Activated naive CD4-positive, alpha-beta T cell treated with anti-CD3 and anti-CD28 coated beads, Interleukin-2, amount 10 ng/mL, durations not matched to agents 7 days and 5 days (primary cell): ENCODE results near the gene CR1.
"Not testable (repeated sequence)": the region's sequence is repeated elsewhere in the genome, so short reads cannot be mapped to it uniquely, and the experiment has no call there.

Source experiments
- CTCF ChIA-PET: fragments of 350-600 bp; sonication (Branson Sonifier 250); formaldehyde crosslinking; loops from one replicate; lab custom pipeline; 2021; ENCODE audit warnings: antibody characterized with exemption; lab: Charles Lee
- DNase-seq: peaks from one replicate; pipeline ENCODE4 v3.0.0-alpha.2; 2020
- H3K27ac Mint-ChIP-seq: one replicate; pipeline ENCODE4 v1.8.0; 2021; ENCODE audit warnings: mild to moderate bottlenecking, moderate library complexity, mixed read lengths
- H3K27me3 Mint-ChIP-seq: one replicate; pipeline ENCODE4 v1.8.0; 2021; ENCODE audit warnings: mild to moderate bottlenecking, mixed read lengths
- H3K36me3 Mint-ChIP-seq: one replicate; pipeline ENCODE4 v1.8.0; 2021; ENCODE audit warnings: mixed read lengths
- H3K4me1 Mint-ChIP-seq: one replicate; pipeline ENCODE4 v1.8.0; 2021; ENCODE audit warnings: mixed read lengths
- H3K4me3 Mint-ChIP-seq: one replicate; pipeline ENCODE4 v1.8.0; 2021; ENCODE audit warnings: mild to moderate bottlenecking, moderate library complexity, mixed read lengths
- H3K9me3 Mint-ChIP-seq: one replicate; pipeline ENCODE4 v1.8.0; 2021; ENCODE audit warnings: mixed read lengths

The CR1 gene

GRCh38 chr1:207672522-207673130 is 176.7 kb downstream of the CR1 start:
- Mint-ChIP-seq H3K27me3 (peaks cover 47% of the 10 kb centered on the region), H3K4me3 (no peak overlapping the region), H3K36me3 (no peaks in the 10 kb centered on the region), H3K9me3 (no peaks in the 10 kb centered on the region), H3K27ac (no peak overlapping the region), H3K4me1 (peaks cover 2% of the 10 kb centered on the region)
- no peak for DNase-seq
- CTCF ChIA-PET, result interaction anchor here (1.2 kb wide), 1 partner anchor 53 kb away, joined by 4 read pairs; no protein-coding TSS in a partner anchor

GRCh38 chr1:207673399-207673798 is 177.4 kb downstream of the CR1 start:
- DNase-seq, result no peak
- Mint-ChIP-seq H3K27me3 (peaks cover 39% of the 10 kb centered on the region), H3K36me3 (no peaks in the 10 kb centered on the region), H3K4me1 (peaks cover 2% of the 10 kb centered on the region), H3K27ac (no peak overlapping the region), H3K4me3 (no peak overlapping the region), H3K9me3 (no peaks in the 10 kb centered on the region)
- CTCF ChIA-PET, result interaction anchor here (1.2 kb wide), 1 partner anchor 53 kb away, joined by 4 read pairs; no protein-coding TSS in a partner anchor

GRCh38 chr1:207676153-207676552 is 180.2 kb downstream of the CR1 start:
- Mint-ChIP-seq H3K36me3 (no peaks in the 10 kb centered on the region), H3K4me1 (no peaks in the 10 kb centered on the region), H3K27me3 (peaks cover 20% of the 10 kb centered on the region), H3K4me3 (no peak overlapping the region), H3K9me3 (no peaks in the 10 kb centered on the region), H3K27ac (no peak overlapping the region)
- DNase-seq, result no peak
- CTCF ChIA-PET, result interaction anchor here (0.6 kb wide), 1 partner anchor 110 kb away, joined by 5 read pairs; no protein-coding TSS in a partner anchor

GRCh38 chr1:207680590-207681388 is 184.8 kb downstream of the CR1 start:
- H3K9me3 Mint-ChIP-seq, H3K36me3 Mint-ChIP-seq, H3K4me1 Mint-ChIP-seq, CTCF ChIA-PET, H3K4me3 Mint-ChIP-seq, H3K27ac Mint-ChIP-seq, DNase-seq: not testable (repeated sequence)
- peaks cover 20% of the 10 kb centered on the region for H3K27me3 Mint-ChIP-seq

GRCh38 chr1:207682872-207683434 is 187.0 kb downstream of the CR1 start:
- H3K27ac Mint-ChIP-seq, H3K4me3 Mint-ChIP-seq, H3K9me3 Mint-ChIP-seq, H3K36me3 Mint-ChIP-seq, DNase-seq, H3K4me1 Mint-ChIP-seq: not testable (repeated sequence)
- peaks cover 15% of the 10 kb centered on the region for H3K27me3 Mint-ChIP-seq
- CTCF ChIA-PET, result interaction anchor here (0.6 kb wide), 1 partner anchor 15 kb away, joined by 3 read pairs; no protein-coding TSS in a partner anchor

GRCh38 chr1:207690551-207690950 is 194.6 kb downstream of the CR1 start:
- H3K9me3 Mint-ChIP-seq, H3K4me3 Mint-ChIP-seq, DNase-seq, H3K4me1 Mint-ChIP-seq, H3K36me3 Mint-ChIP-seq, H3K27ac Mint-ChIP-seq, CTCF ChIA-PET: not testable (repeated sequence)
- peaks cover 21% of the 10 kb centered on the region for H3K27me3 Mint-ChIP-seq

- Mint-ChIP-seq H3K4me3 (no peak overlapping the region), H3K27me3 (peaks cover 20% of the 10 kb centered on the region), H3K36me3 (no peaks in the 10 kb centered on the region), H3K27ac (no peak overlapping the region), H3K4me1 (no peaks in the 10 kb centered on the region), H3K9me3 (no peaks in the 10 kb centered on the region)
- CTCF ChIA-PET, result interaction anchor here (0.6 to 0.8 kb wide), 2 partner anchors 106 to 112 kb away, joined by 4 read pairs; no protein-coding TSS in a partner anchor
- DNase-seq, result no peak
These were observed 195.1 kb downstream of the CR1 start for GRCh38 chr1:207691010-207691409.
